A673 (cell line): ENCODE data around the gene RDH16. TPM values are rescaled to one million over a fixed set of nuclear protein-coding genes. Genes with fewer than 3 reads are reported as not detected.

Source experiments
- BruUV-seq: library from RNA; stranded (reverse); fragments of 400-500 nt; replicated peaks from 2 replicates; lab custom pipeline; 2021; lab: Mats Ljungman, UMichigan
- CTCF ChIA-PET: fragments of 300-600 bp; sonication (Branson Sonifier 250); formaldehyde crosslinking; loops from one replicate; lab custom pipeline; 2022; ENCODE audit warnings: antibody characterized with exemption; lab: Charles Lee
- POLR2A ChIA-PET: fragments of 300-600 bp; sonication (Branson Sonifier 250); formaldehyde crosslinking; loops from one replicate; lab custom pipeline; 2022; ENCODE audit warnings: antibody characterized with exemption; ENCODE audit not compliant: low non-redundant PET; lab: Charles Lee
- DNase-seq: peaks from one replicate; pipeline ENCODE4 v3.0.0-alpha.2; 2015; ENCODE audit warnings: low spot score
- H3K27ac ChIP-seq: fragments of 200-600 bp; sonication (generic); 2 replicates; pipeline ENCODE4 v1.5.1; 2016; ENCODE audit warnings: mixed run types, low read depth, mild to moderate bottlenecking, mixed read lengths, antibody characterized with exemption, low read length; ENCODE audit not compliant: poor library complexity, severe bottlenecking
- H3K27me3 ChIP-seq: fragments of 200-600 bp; sonication (generic); replicated peaks from 2 replicates; pipeline ENCODE4 v1.6.1; 2017; ENCODE audit warnings: mixed run types, low read depth, mild to moderate bottlenecking, mixed read lengths, antibody characterized with exemption, low read length; ENCODE audit not compliant: insufficient read depth, poor library complexity
- H3K36me3 ChIP-seq: fragments of 200-600 bp; sonication (generic); 2 replicates; pipeline ENCODE4 v1.6.1; 2016; ENCODE audit warnings: mixed run types, mild to moderate bottlenecking, mixed read lengths, antibody characterized with exemption, low read length; ENCODE audit not compliant: insufficient read depth, poor library complexity, severe bottlenecking
- H3K4me1 ChIP-seq: fragments of 200-600 bp; sonication (generic); 2 replicates; pipeline ENCODE4 v1.6.1; 2017; ENCODE audit warnings: mixed run types, mild to moderate bottlenecking, mixed read lengths, antibody characterized with exemption, low read length; ENCODE audit not compliant: insufficient read depth, poor library complexity, severe bottlenecking
- H3K4me3 ChIP-seq: fragments of 200-600 bp; sonication (generic); 2 replicates; pipeline ENCODE4 v1.5.1; 2016; ENCODE audit warnings: low read depth, mixed run types, mild to moderate bottlenecking, mixed read lengths, low read length; ENCODE audit not compliant: poor library complexity, severe bottlenecking
- H3K9me3 ChIP-seq: fragments of 200-600 bp; sonication (generic); 2 replicates; pipeline ENCODE4 v1.6.1; 2016; ENCODE audit warnings: mixed run types, low read depth, mild to moderate bottlenecking, mixed read lengths, antibody characterized with exemption, low read length; ENCODE audit not compliant: poor library complexity, severe bottlenecking
- EZH2 ChIP-seq: fragments of 200-600 bp; sonication (generic); IDR thresholded peaks from 2 replicates; pipeline ENCODE4 v1.6.1; 2017; ENCODE audit warnings: borderline replicate concordance, low read depth, mild to moderate bottlenecking, mixed read lengths, antibody characterized with exemption, low read length; ENCODE audit not compliant: poor library complexity, severe bottlenecking
- intact Hi-C: fragments of 100-400 bp; cut with micrococcal nuclease; formaldehyde crosslinking; loops from one replicate; pipeline ENCODE4 v1.10.0; 2022; ENCODE audit not compliant: unreplicated experiment
- total RNA-seq: library from RNA; stranded (reverse); gene quantifications from 2 replicates; pipeline ENCODE4 v1.2.3, GENCODE V29; 2021
- TF ChIP-seq, protein P1 (sequence below): fragments of 300-800, 200-600 bp; sonication (generic); conservative IDR thresholded peaks from 2 replicates; pipeline ENCODE4 v1.5.1; 2017; ENCODE audit warnings: low read depth, mild to moderate bottlenecking, antibody characterized with exemption, low read length, moderate library complexity, mixed read lengths

RDH16 gene
- total RNA-seq, 1 experiment from 2014 or later: 0.24 TPM

DNA sequence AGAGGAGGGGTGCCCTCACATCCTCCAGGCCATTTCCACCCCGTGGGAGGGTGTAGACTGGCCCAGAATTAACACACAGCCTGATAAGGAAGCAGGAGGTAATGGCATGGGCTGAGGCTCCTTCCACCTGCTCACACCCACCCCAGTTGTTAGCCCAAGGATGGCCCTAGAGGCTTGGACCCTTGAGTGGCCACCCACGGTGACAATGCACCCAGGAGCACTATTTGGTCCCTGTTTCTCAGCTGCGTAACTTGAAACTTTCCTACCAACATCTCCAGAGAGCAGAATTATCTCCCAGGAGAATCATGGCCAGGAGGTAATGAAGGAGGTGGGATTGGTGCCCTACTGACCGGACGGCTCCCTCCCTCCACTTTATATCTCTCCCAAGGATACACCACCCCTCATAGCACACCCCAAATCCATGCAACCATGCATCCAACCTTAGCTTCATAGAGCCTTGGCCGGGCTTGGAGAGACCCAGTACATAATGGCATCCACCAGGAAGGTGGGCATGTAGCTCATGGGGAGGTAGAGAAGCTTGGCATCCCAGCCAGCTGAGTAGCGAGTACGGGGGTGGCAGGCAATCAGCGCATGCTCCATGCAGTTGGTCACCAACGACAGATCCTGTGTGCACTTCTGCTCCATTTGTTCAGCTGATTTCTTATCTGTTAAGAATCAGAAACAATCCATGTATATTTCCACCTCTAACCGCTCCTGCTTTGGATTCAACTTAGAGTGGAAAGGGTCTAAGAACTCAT is 5.6 kb downstream of the RDH16 start:
- Histone ChIP-seq H3K9me3 (no peaks in the 10 kb centered on the region), H3K36me3 (no peaks in the 10 kb centered on the region), H3K4me1 (no peaks in the 10 kb centered on the region), H3K27ac (no peak overlapping the region), H3K27me3 (no peaks in the 10 kb centered on the region), H3K4me3 (no peak overlapping the region)
- POLR2A ChIA-PET: no interaction called here
- TF ChIP-seq, protein P1, sequence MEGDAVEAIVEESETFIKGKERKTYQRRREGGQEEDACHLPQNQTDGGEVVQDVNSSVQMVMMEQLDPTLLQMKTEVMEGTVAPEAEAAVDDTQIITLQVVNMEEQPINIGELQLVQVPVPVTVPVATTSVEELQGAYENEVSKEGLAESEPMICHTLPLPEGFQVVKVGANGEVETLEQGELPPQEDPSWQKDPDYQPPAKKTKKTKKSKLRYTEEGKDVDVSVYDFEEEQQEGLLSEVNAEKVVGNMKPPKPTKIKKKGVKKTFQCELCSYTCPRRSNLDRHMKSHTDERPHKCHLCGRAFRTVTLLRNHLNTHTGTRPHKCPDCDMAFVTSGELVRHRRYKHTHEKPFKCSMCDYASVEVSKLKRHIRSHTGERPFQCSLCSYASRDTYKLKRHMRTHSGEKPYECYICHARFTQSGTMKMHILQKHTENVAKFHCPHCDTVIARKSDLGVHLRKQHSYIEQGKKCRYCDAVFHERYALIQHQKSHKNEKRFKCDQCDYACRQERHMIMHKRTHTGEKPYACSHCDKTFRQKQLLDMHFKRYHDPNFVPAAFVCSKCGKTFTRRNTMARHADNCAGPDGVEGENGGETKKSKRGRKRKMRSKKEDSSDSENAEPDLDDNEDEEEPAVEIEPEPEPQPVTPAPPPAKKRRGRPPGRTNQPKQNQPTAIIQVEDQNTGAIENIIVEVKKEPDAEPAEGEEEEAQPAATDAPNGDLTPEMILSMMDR: no peak
- no peak for TF ChIP-seq EZH2
- no TSS peak for BruUV-seq
- CTCF ChIA-PET: no interaction called here
- intact Hi-C loops: no loop called here
- no peak for DNase-seq

DNA sequence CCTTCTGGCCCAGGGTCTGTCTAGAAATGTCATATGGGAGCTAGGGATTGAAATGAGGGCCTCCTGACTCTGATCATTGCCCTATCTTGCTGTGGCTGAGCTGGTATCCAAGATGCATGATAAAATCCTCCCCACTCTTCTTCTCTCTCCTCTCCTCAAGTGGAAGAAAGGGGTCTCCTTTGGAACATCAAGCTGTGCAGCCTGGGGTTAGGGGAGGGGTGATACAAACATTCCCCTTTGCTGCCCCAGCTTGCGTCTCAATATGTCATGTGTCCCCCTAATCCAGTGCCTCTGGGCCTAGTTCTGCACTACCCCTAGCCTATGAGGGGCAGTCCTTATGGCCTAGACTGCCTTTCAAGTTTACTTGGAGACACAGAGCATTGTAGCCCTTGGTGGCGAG is 8.5 kb downstream of the RDH16 start:
- no TSS peak for BruUV-seq
- POLR2A ChIA-PET: no interaction called here
- Histone ChIP-seq H3K36me3 (no peaks in the 10 kb centered on the region), H3K4me3 (no peak overlapping the region), H3K9me3 (no peaks in the 10 kb centered on the region), H3K27ac (no peak overlapping the region), H3K27me3 (no peaks in the 10 kb centered on the region), H3K4me1 (no peaks in the 10 kb centered on the region)
- no peak for DNase-seq
- TF ChIP-seq EZH2: no peak
- CTCF ChIA-PET: no interaction called here
- intact Hi-C loops: no loop called here

DNA sequence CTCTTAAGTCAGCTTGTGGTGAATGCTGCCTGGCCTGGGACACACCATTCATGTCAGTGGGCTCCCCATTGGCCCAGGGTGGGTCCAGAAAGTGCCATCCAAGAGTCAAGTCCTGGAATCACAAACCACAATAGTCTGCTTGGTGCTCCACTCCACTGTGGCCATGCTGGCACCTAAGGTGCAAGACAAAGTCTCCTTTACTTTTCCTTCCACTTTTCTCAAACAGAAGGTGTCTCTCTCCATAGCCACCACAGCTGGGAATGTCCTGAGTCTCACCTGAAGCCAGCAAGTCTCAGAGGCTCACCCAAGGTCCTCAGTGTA is 9.0 kb downstream of the RDH16 start:
- H3K4me3 ChIP-seq: no peak overlapping the region
- ChIA-PET CTCF (no interaction called here), POLR2A (no interaction called here)
- no peak overlapping the region for H3K27ac ChIP-seq
- H3K9me3 ChIP-seq: no peaks in the 10 kb centered on the region
- TF ChIP-seq, protein P1: no peak
- no peak for TF ChIP-seq EZH2
- no peak for DNase-seq
- H3K4me1 ChIP-seq: no peaks in the 10 kb centered on the region
- H3K27me3 ChIP-seq: no peaks in the 10 kb centered on the region
- intact Hi-C loops: no loop called here
- no TSS peak for BruUV-seq
- no peaks in the 10 kb centered on the region for H3K36me3 ChIP-seq
